GM18517 (cell line): ENCODE results near the gene FAM131A.

Experiments used
- ATAC-seq: cut with Tn5 transposase; IDR thresholded peaks from one replicate; pipeline ENCODE4 v1.9.1; 2021; ENCODE audit warnings: mild to moderate bottlenecking, moderate library complexity; ENCODE audit not compliant: unreplicated experiment

FAM131A gene

DNA sequence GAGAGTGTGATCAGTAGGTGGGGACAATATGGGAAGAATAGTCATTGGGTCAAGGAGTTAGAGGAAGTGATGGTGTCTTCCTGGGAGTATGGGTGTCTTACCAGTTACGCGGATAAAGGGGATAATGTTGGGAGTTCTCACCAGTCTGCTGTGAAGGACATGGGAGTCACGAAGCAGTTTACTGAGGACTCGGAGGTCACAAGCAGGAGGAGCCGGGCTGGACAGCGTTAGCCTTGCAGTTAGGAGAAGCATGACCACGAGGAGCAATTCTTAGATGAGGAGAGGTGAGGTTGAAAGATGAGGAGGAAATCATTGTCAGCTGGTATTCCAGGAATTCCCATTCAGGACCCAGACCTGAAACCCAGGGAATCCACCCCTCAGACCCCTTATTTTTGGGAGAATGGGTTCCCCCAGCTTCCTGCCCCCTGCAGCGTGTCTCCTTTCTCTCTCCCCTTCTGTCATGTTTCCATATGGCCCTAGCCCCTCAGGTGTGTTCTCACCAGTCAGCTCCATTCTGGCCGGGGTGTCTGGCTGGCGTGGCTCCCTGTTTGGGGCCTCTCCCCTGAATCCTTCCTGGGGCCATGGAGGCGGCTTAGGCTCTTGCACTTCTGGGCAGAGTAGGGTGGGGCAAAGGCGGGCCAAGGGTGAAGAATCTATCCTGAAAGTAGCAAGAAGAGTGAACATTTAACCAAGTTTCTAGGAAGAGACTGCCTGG is 38.5 kb downstream of the FAM131A start:
- no peak for ATAC-seq

- ATAC-seq: no peak
Measured at GRCh38 chr3:184377374-184377773, 40.0 kb downstream of the FAM131A start.

- no peak for ATAC-seq
Measured at GRCh38 chr3:184377882-184378445, 40.6 kb downstream of the FAM131A start, which contains the start of gene THPO. Gene THPO, minus strand, starts transcription at chr3:184378207. Its CDS starts 1,948 bp downstream, at chr3:184376259.

- no peak for ATAC-seq
Measured at GRCh38 chr3:184378651-184379357, 41.4 kb downstream of the FAM131A start.

GRCh38 chr3:184379358-184380184 is 42.2 kb downstream of the FAM131A start, which contains the start of gene CHRD:
Gene CHRD, plus strand, starts transcription at chr3:184380054. Its CDS starts 265 bp downstream, at chr3:184380319.
- no peak for ATAC-seq

DNA sequence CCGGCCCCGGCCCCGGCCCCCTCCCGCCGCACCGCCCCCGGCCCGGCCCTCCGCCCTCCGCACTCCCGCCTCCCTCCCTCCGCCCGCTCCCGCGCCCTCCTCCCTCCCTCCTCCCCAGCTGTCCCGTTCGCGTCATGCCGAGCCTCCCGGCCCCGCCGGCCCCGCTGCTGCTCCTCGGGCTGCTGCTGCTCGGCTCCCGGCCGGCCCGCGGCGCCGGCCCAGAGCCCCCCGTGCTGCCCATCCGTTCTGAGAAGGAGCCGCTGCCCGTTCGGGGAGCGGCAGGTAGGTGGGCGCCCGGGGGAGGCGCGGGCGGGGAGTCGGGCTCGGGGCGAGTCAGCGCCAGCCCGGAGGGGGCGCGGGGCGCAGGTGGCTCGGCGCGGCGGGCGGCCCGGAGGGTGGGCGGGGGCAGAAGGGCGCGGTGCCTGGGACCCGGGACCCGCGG is 42.8 kb downstream of the FAM131A start:
- ATAC-seq: no peak

- ATAC-seq: no peak
Measured at GRCh38 chr3:184380627-184381260, 43.3 kb downstream of the FAM131A start.

- no peak for ATAC-seq
Measured at GRCh38 chr3:184381261-184382224, 44.1 kb downstream of the FAM131A start.

- no peak for ATAC-seq
Measured at GRCh38 chr3:184382326-184383032, 45.1 kb downstream of the FAM131A start.

- ATAC-seq: no peak
Measured at GRCh38 chr3:184383033-184383740, 45.8 kb downstream of the FAM131A start.

DNA sequence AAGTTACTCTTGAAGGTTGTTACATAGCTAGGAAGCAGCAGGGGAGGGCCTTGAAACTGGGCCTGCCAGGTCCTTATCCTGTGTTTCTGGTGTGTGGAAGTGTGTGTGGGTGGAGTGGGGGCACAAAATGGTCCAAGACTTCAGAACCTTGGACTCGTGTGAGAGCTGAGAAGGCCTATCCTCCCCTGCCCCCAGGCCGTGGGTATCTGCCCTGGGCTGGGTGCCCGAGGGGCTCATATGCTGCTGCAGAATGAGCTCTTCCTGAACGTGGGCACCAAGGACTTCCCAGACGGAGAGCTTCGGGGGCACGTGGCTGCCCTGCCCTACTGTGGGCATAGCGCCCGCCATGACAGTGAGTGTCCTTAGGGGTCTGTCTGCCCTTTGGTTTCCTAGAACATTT is 46.9 kb downstream of the FAM131A start:
- no peak for ATAC-seq

GRCh38 chr3:184384856-184385422 is 47.5 kb downstream of the FAM131A start:
- ATAC-seq: no peak

GRCh38 chr3:184386047-184386806 is 48.8 kb downstream of the FAM131A start:
- no peak for ATAC-seq

- ATAC-seq: no peak
Measured at GRCh38 chr3:184387174-184387714, 49.8 kb downstream of the FAM131A start.

DNA sequence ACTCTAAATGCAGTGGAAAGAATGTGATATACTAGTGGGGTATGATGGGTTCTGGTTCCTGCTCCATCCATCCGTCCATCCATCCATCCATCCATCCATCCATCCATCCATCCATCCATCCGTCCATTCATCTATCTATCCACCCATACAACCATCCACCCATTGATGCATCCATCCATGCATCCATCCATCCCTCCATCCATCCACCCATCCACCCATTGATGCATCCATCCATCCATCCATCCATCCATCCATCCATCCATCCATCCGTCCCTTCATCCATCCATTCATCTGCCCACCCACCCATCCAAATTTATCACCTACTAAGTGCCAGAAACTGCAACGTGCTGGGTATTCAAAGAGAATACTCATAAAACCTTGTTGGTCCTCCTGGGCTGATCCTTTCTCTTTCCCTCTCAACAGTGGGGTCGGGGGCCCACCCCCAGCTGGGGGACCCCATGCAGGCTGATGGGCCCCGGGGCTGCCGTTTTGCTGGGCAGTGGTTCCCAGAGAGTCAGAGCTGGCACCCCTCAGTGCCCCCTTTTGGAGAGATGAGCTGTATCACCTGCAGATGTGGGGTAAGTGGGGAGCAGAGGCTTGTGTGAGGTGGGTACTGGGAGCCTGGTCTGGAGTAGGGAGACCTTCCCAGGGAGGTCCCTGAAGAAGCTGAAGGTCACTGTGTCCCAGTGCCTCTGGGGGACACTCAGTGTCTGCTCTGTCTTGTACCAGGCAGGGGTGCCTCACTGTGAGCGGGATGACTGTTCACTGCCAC is 51.0 kb downstream of the FAM131A start:
- no peak for ATAC-seq

GRCh38 chr3:184388936-184389230 is 51.5 kb downstream of the FAM131A start:
- no peak for ATAC-seq
